Spleen (tissue), 11 donors: ENCODE data around the gene CHEK1. TPM values are rescaled to one million over a fixed set of nuclear protein-coding genes. Genes with fewer than 3 reads are reported as not detected.
"Not testable (repeated sequence)": the region's sequence is repeated elsewhere in the genome, so short reads cannot be mapped to it uniquely, and the experiment has no call there.

Source experiments
- DNase-seq: peaks from one replicate; pipeline ENCODE4 v3.0.0-alpha.2; 2020
- H3K27ac ChIP-seq, 8 donors: fragments of 200-600 bp; sonication (generic) in 7 of 8; 1 replicate in 4 of 8; 2 replicates in 4 of 8; pipeline versions ENCODE4 v1.5.0 to v1.8.0; 2016 to 2021; ENCODE audit warnings: inconsistent platforms in 4 of 8, mild to moderate bottlenecking in 4 of 8, moderate library complexity in 1 of 8
- H3K27me3 ChIP-seq, 7 donors: fragments of 200-600 bp; sonication (generic) in 6 of 7; replicated peaks in 1 of 7; 1 replicate in 4 of 7; 2 replicates in 3 of 7; pipeline versions ENCODE4 v1.5.0 to v1.8.0; 2016 to 2021; ENCODE audit warnings: inconsistent platforms in 3 of 7, mild to moderate bottlenecking in 1 of 7
- H3K36me3 ChIP-seq, 6 donors: fragments of 200-600 bp; sonication (generic) in 5 of 6; 1 replicate in 4 of 6; 2 replicates in 2 of 6; pipeline versions ENCODE4 v1.5.0 to v1.8.0; 2016 to 2021; ENCODE audit warnings: inconsistent platforms in 2 of 6
- H3K4me1 ChIP-seq, 6 donors: fragments of 200-600 bp; sonication (generic) in 5 of 6; 1 replicate in 3 of 6; 2 replicates in 3 of 6; pipeline versions ENCODE4 v1.5.0 to v1.8.0; 2016 to 2021; ENCODE audit warnings: inconsistent platforms in 3 of 6
- H3K4me3 ChIP-seq, 8 donors: fragments of 200-600 bp; sonication (generic) in 7 of 8; 1 replicate in 4 of 8; 2 replicates in 4 of 8; pipeline versions ENCODE4 v1.5.0 to v1.8.0; 2016 to 2021; ENCODE audit warnings: inconsistent platforms in 4 of 8, mild to moderate bottlenecking in 4 of 8, moderate library complexity in 2 of 8
- H3K9me3 ChIP-seq, 8 donors: fragments of 200-600 bp; sonication (generic) in 7 of 8; 1 replicate in 4 of 8; 2 replicates in 4 of 8; pipeline versions ENCODE4 v1.5.0 to v1.8.0; 2016 to 2021; ENCODE audit warnings: inconsistent platforms in 4 of 8
- POLR2A ChIP-seq, 3 donors: fragments of 450-650 bp; IDR thresholded peaks; one replicate each; pipeline ENCODE4 v1.5.1; 2017; ENCODE audit warnings: antibody characterized with exemption in 3 of 3, mild to moderate bottlenecking in 1 of 3
- POLR2AphosphoS5 ChIP-seq, 3 donors: sonication (generic); formaldehyde crosslinking; IDR thresholded peaks; one replicate each; pipeline ENCODE4 v1.5.1; 2017; ENCODE audit warnings: antibody characterized with exemption in 3 of 3
- WGBS, 5 donors: extraction: QIAGEN DNeasy Blood & Tissue Kit in 3 of 5; methylation state at CpG; one replicate each; pipeline versions ENCODE4 v1.1.5 to v1.1.7; 2013 to 2018; 5-methylcytosine and 5-hydroxymethylcytosine counted together
- intact Hi-C: fragments of 100-400 bp; cut with DNase I; formaldehyde crosslinking; loops from one replicate; pipeline ENCODE4 v1.15.0; 2023; ENCODE audit warnings: low total_unique reads
- polyA plus RNA-seq, 3 donors: library from polyadenylated mRNA; stranded (reverse); fragments of 200-250 nt; gene quantifications; one replicate each; pipeline ENCODE4 v1.2.1, GENCODE V29; 2013
- total RNA-seq, 7 donors: library from RNA; depleted of rRNA in 3 of 7; stranded (reverse); fragments of >200 nt in 3 of 7; fragmentation: NEBNext Ultra II Directional in 4 of 7; extraction: Animal tissue kit (Norgen Biotek cat#: 25700) in 4 of 7; gene quantifications; one replicate each; pipeline versions ENCODE4 v1.1.0 to v1.2.1, GENCODE V29; 2016 to 2021
- TF ChIP-seq, protein P1 (sequence below), 11 experiments: fragments of 200-600 bp in 7 of 11; fragments of 450-650 bp in 4 of 11; sonication (generic) in 4 of 11; IDR thresholded peaks in 8 of 11; conservative IDR thresholded peaks in 3 of 11; 1 replicate in 7 of 11; 2 replicates in 4 of 11; pipeline versions ENCODE4 v1.4.0 to v1.8.0; 2016 to 2021; ENCODE audit warnings: antibody characterized with exemption in 11 of 11, inconsistent platforms in 4 of 11, mild to moderate bottlenecking in 1 of 11
- donor health status: healthy with polysubstance abuse.
- donor health status: DM: no; HTN: no; CAD: no; lungs with moderate emphysema.
- donor health status: DM: no; HTN: no; CAD: no.
- donor health status: Bipolar disorder and iron deficiency.
- donor health status: healthy.
- donor health status: DM: no; HTN: no; CAD: no.
- donor health status: DM: yes; HTN: yes; CAD: no.

Gene CHEK1
- total and polyA plus RNA-seq, 10 donors, result 1.6 to 10.3 (median 6.1) TPM

DNA sequence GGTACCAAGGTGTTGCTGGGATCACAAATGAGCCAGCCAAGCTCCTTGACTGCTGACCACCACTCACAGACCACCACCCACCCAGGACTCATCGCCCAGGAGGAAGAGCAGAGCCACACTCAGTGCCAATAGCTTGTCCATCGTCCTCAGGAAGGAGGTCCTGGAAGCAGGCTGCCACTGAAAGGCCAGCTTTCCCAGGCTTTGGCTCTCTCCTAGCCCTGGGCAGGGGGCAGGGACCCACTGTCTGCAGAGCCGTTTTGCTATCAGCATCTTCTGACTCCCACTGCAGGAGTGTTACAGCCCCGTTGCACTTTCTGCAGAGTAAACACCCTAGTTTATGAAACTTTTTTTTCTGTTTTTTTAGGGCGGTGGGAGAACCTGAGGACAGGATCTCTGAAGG lies 67.9 kb downstream of the CHEK1 start:
- DNase-seq, result no peak
- no peak overlapping the region for H3K27ac ChIP-seq
- H3K27me3 ChIP-seq, result no peaks in the 10 kb centered on the region
- no peak for TF ChIP-seq POLR2AphosphoS5 (IDR thresholded peaks at IDR 0.05)
- TF ChIP-seq, protein P1, sequence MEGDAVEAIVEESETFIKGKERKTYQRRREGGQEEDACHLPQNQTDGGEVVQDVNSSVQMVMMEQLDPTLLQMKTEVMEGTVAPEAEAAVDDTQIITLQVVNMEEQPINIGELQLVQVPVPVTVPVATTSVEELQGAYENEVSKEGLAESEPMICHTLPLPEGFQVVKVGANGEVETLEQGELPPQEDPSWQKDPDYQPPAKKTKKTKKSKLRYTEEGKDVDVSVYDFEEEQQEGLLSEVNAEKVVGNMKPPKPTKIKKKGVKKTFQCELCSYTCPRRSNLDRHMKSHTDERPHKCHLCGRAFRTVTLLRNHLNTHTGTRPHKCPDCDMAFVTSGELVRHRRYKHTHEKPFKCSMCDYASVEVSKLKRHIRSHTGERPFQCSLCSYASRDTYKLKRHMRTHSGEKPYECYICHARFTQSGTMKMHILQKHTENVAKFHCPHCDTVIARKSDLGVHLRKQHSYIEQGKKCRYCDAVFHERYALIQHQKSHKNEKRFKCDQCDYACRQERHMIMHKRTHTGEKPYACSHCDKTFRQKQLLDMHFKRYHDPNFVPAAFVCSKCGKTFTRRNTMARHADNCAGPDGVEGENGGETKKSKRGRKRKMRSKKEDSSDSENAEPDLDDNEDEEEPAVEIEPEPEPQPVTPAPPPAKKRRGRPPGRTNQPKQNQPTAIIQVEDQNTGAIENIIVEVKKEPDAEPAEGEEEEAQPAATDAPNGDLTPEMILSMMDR (IDR thresholded peaks at IDR 0.05 in 8 of 11, conservative IDR thresholded peaks at IDR 0.05 in 3 of 11), result no peak
- TF ChIP-seq POLR2A (IDR thresholded peaks at IDR 0.05), result no peak
- WGBS, 5 donors, result 70 to 89% (median 86%) methylated on average over 5 of the region's 5 CpGs
- H3K36me3 ChIP-seq, result no peaks in the 10 kb centered on the region
- no peak overlapping the region for H3K4me3 ChIP-seq
- intact Hi-C loops, result no loop called here
- no peaks in the 10 kb centered on the region for H3K4me1 ChIP-seq
- no peaks in the 10 kb centered on the region for H3K9me3 ChIP-seq

DNA sequence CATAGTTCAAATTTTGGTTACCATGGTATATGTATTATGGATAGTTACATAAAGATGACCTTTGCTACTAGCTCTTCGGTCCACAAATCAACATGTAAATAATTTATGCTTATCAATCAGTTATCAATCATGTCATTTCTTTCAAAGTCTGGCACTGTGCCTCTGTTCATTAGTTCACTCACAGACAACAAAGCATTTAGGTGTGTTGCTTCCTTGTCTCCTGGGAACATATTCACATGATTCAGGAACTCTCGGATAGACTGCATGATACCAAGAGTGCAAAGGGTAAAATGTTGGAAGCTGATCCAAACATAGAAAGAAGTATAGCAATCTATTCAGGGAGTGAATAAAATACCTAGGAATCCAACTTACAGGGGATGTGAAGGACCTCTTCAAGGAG lies 70.0 kb downstream of the CHEK1 start:
- DNase-seq, result no peak
- intact Hi-C loops, result no loop called here
- Histone ChIP-seq H3K4me3 (no peak overlapping the region), H3K9me3 (no peaks in the 10 kb centered on the region), H3K36me3 (no peaks in the 10 kb centered on the region), H3K27me3 (peaks cover 0 to 13% (median 0%) of the 10 kb centered on the region in 7 donors), H3K4me1 (no peaks in the 10 kb centered on the region), H3K27ac (no peak overlapping the region)
- TF ChIP-seq POLR2A (IDR thresholded peaks at IDR 0.05), result no peak
- no peak for TF ChIP-seq POLR2AphosphoS5 (IDR thresholded peaks at IDR 0.05)
- TF ChIP-seq, protein P1 (IDR thresholded peaks at IDR 0.05 in 8 of 11, conservative IDR thresholded peaks at IDR 0.05 in 3 of 11), result no peak
- WGBS, 5 donors, result 84 to 94% (median 92%) methylated on average over 2 of the region's 2 CpGs

DNA sequence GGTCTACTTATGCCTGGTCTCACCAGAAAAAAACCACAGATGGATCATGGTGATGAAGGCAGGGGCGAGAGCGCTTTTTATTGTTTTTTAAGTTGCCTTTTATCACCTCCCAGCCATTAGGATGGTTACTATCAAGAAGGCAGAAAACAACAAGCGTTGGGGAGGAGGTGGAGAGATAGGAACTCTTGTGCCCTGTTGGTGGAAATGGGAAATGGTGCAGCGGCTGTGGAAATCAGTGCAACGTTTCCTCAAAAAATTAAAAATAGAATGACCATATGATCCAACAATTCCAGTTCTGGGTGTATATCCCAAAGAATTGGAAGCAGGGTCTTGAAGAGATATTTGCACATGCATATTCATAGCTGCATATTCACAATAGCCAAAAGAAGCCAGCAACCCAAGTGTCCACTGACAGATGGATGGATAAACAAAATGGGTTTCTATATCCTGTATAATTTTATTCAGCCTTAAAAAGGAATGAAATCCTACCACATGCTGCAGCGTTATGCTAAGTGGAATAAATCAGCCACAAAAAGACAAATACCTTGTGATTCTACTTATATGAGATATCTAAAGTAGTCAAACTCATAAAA lies 76.2 kb downstream of the CHEK1 start:
- TF ChIP-seq POLR2AphosphoS5 (IDR thresholded peaks at IDR 0.05), result no peak
- TF ChIP-seq POLR2A (IDR thresholded peaks at IDR 0.05), result no peak
- TF ChIP-seq, protein P1 (IDR thresholded peaks at IDR 0.05 in 8 of 11, conservative IDR thresholded peaks at IDR 0.05 in 3 of 11), result no peak
- no peak overlapping the region for H3K27ac ChIP-seq
- no peaks in the 10 kb centered on the region for H3K36me3 ChIP-seq
- H3K27me3 ChIP-seq, result peaks cover 0 to 27% (median 0%) of the 10 kb centered on the region in 7 donors
- H3K4me3 ChIP-seq, result no peak overlapping the region
- 76 to 89% (median 83%) methylated on average over 6 of the region's 6 CpGs for WGBS, 5 donors
- intact Hi-C loops, result no loop called here
- no peaks in the 10 kb centered on the region for H3K9me3 ChIP-seq
- no peaks in the 10 kb centered on the region for H3K4me1 ChIP-seq
- no peak for DNase-seq

DNA sequence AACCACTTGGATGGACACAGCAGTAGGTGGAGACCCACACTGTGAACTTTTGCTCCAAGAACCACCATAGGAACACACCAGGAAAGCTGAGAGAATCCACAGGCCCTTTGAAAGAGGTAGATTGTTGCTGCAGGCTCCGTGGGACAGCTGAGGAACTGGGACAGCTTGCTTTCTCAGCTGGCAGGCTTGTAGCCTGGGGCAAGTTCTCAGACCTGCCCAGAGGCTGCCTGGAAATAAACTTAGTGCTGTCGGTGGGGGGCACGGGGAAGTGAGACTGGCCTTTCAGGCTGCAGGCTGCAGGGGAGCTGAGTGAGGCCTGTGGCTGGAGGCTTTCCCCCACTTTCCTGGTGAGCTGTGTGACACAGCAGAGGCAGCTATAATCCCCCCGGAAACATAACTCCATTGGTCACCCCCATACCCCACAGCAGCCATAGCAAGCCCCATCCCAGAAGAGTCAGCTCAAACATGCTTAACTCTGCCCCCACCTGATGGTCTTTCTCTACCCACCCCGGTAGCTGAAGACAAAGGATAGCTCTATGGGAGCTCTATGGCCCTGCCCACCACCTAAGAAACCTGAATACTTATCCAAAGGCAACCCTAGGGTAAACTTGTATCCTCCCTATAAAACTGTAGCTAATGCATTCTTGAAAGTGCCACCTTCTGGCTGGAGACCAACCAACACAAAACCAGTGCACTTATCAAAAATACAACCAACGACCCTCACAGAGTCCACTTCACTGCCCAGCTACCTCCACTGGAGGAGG lies 77.1 kb downstream of the CHEK1 start:
- Histone ChIP-seq H3K4me3 (no peak overlapping the region), H3K9me3 (no peaks in the 10 kb centered on the region), H3K27me3 (peaks cover 0 to 27% (median 0%) of the 10 kb centered on the region in 7 donors), H3K36me3 (no peaks in the 10 kb centered on the region), H3K27ac (no peak overlapping the region), H3K4me1 (no peaks in the 10 kb centered on the region)
- TF ChIP-seq, protein P1 (IDR thresholded peaks at IDR 0.05 in 8 of 11, conservative IDR thresholded peaks at IDR 0.05 in 3 of 11), result no peak
- TF ChIP-seq POLR2AphosphoS5 (IDR thresholded peaks at IDR 0.05), result no peak
- TF ChIP-seq POLR2A (IDR thresholded peaks at IDR 0.05), result no peak
- intact Hi-C loops, result no loop called here
- WGBS, 5 donors, result 53 to 61% (median 56%) methylated on average over 4 to 6 of the region's 6 CpGs
- no peak for DNase-seq

DNA sequence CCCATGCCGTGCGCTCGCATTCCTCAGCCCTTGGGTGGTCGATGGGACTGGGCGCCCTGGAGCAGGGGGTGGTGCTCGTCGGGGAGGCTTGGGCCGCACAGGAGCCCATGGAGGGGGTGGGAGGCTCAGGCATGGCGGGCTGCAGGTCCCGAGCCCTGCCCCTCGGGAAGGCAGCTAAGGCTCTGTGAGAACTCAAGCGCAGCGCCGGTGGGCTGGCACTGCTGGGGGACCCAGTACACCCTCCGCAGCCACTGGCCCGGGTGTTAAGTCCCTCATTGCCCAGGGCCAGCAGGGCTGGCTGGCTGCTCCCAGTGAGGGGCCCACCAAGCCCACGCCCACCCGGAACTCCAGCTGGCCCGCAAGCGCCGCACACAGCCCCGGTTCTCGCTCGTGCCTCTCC lies 79.7 kb downstream of the CHEK1 start:
- H3K36me3 ChIP-seq, H3K4me1 ChIP-seq, DNase-seq, H3K27ac ChIP-seq, H3K9me3 ChIP-seq, intact Hi-C loops, H3K4me3 ChIP-seq: not testable (repeated sequence)
- 89 to 95% (median 94%) methylated on average over 12 to 24 of the region's 24 CpGs; no CpG with 5 or more reads in 1 of the 5 donors for WGBS, 5 donors
- peaks cover 0 to 14% (median 0%) of the 10 kb centered on the region in 7 donors for H3K27me3 ChIP-seq
